Measurements from ENCODE around the gene TUBGCP6.

TUBGCP6 gene

GRCh38 chr22:50287731-50288130 is 42.9 kb upstream of the TUBGCP6 start:
- no peak for ATAC-seq
- no peak for TF ChIP-seq ISL1 (CRISPR knock-in tag; IDR thresholded peaks at IDR 0.05)
- TF ChIP-seq CSRNP3 (CRISPR knock-in tag; IDR thresholded peaks at IDR 0.05), result no peak
- no peak for TF ChIP-seq ARNTL (CRISPR knock-in tag; IDR thresholded peaks at IDR 0.05; ENCODE audit: borderline replicate concordance, low read depth)
- TF ChIP-seq CSDC2 (CRISPR knock-in tag; IDR thresholded peaks at IDR 0.05), result no peak
- TF ChIP-seq POU6F1 (CRISPR knock-in tag; IDR thresholded peaks at IDR 0.05; ENCODE audit: borderline replicate concordance, low read depth), result no peak
- no peak for TF ChIP-seq RARB (CRISPR knock-in tag; IDR thresholded peaks at IDR 0.05)
- TF ChIP-seq TCF4 (CRISPR knock-in tag; IDR thresholded peaks at IDR 0.05; ENCODE audit: borderline replicate concordance), result no peak
- TF ChIP-seq PATZ1 (CRISPR knock-in tag; IDR thresholded peaks at IDR 0.05; ENCODE audit: borderline replicate concordance), result no peak
- TF ChIP-seq PPARA (CRISPR knock-in tag; IDR thresholded peaks at IDR 0.05; ENCODE audit: borderline replicate concordance), result no peak
- no peak for TF ChIP-seq ZNF8 (CRISPR knock-in tag; IDR thresholded peaks at IDR 0.05)
- no peak for TF ChIP-seq ZFP3 (CRISPR knock-in tag; IDR thresholded peaks at IDR 0.05)
- TF ChIP-seq OSR1 (CRISPR knock-in tag; IDR thresholded peaks at IDR 0.05), result no peak
- TF ChIP-seq ZFP30 (CRISPR knock-in tag; IDR thresholded peaks at IDR 0.05), result no peak
- no peak for TF ChIP-seq CREB5 (CRISPR knock-in tag; IDR thresholded peaks at IDR 0.05; ENCODE audit: low read depth)
- no peak for TF ChIP-seq SNAI2 (CRISPR knock-in tag; IDR thresholded peaks at IDR 0.05)
- no peak for TF ChIP-seq ZNF565 (CRISPR knock-in tag; conservative IDR thresholded peaks at IDR 0.05; ENCODE audit: low read depth)
- TF ChIP-seq TSHZ2 (CRISPR knock-in tag; IDR thresholded peaks at IDR 0.05), result no peak
- TF ChIP-seq TOX (CRISPR knock-in tag; IDR thresholded peaks at IDR 0.05; ENCODE audit: borderline replicate concordance), result no peak

GRCh38 chr22:50286701-50287318 is 42.0 kb upstream of the TUBGCP6 start:
- TF ChIP-seq PPARA (CRISPR knock-in tag; IDR thresholded peaks at IDR 0.05; ENCODE audit: borderline replicate concordance) (no peak), ISL1 (CRISPR knock-in tag; IDR thresholded peaks at IDR 0.05) (no peak), TOX (CRISPR knock-in tag; IDR thresholded peaks at IDR 0.05; ENCODE audit: borderline replicate concordance) (no peak), GLIS3 (CRISPR knock-in tag; IDR thresholded peaks at IDR 0.05) (no peak), SNAI2 (CRISPR knock-in tag; IDR thresholded peaks at IDR 0.05) (no peak), ZC3H10 (CRISPR knock-in tag; IDR thresholded peaks at IDR 0.05) (no peak), CREB5 (CRISPR knock-in tag; IDR thresholded peaks at IDR 0.05; ENCODE audit: low read depth) (no peak), TCF4 (CRISPR knock-in tag; IDR thresholded peaks at IDR 0.05; ENCODE audit: borderline replicate concordance) (no peak), BACH2 (CRISPR knock-in tag; IDR thresholded peaks at IDR 0.05; ENCODE audit: borderline replicate concordance) (no peak)
- ATAC-seq, result no peak

Measured in SK-N-SH treated with all-trans-retinoic acid at 6 μM for 48 hours (cell line).